Activated CD4-positive, alpha-beta T cell treated with anti-CD3 and anti-CD28 coated beads, Interleukin-2, Interleukin-6, amounts not matched to agents 100 ng/mL and 50 ng/mL, durations not matched to agents 16 hours and 8 hours (primary cell): Measurements from ENCODE around the gene SUSD4.

Experiments
- DNase-seq: peaks from one replicate; pipeline ENCODE4 v3.0.0-alpha.2; 2020

Gene SUSD4

GRCh38 chr1:223208164-223209076 lies 155.6 kb downstream of the SUSD4 start:
- no peak for DNase-seq

GRCh38 chr1:223207293-223208066 lies 156.5 kb downstream of the SUSD4 start:
- no peak for DNase-seq

DNA sequence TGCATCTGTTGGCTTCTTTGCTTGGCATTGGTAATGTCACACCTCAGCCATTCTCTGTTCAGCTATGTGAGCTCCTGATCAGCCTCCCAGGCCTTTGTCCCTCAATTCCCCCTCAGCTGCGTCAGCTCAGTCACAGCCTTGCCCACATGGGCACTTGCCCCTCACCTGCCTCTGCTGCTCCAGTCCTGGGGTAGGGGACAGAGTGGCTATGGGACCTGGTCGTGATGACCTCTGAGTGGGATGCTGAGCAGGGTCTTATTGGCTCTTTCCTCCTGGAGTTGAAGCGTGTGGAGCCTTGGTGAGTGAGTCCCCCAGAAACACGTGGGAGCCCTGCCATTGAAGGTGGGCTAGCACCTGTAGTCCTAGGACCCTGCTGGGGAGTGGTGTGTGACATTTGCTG lies 159.6 kb downstream of the SUSD4 start:
- DNase-seq, result no peak

GRCh38 chr1:223203694-223204093 lies 160.3 kb downstream of the SUSD4 start:
- no peak for DNase-seq

DNA sequence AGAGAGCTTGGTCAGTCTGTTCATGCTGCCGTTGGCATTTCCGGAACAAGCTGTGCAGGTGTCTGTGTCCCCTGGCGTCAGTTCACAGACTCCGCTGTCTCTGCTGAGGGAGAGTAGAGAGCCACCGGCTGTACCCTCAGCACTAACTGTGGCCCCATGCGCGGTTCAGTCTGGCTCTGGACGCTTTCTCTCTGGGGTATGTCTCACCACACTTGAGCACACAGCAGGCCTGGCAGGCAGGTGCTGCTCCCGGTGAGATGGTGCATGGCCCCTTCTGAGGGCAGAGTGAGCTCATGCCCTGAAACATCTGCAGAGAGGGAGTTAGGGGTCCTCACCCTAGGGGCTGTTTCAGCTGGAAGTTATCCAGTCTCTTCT lies 161.0 kb downstream of the SUSD4 start:
- no peak for DNase-seq

DNA sequence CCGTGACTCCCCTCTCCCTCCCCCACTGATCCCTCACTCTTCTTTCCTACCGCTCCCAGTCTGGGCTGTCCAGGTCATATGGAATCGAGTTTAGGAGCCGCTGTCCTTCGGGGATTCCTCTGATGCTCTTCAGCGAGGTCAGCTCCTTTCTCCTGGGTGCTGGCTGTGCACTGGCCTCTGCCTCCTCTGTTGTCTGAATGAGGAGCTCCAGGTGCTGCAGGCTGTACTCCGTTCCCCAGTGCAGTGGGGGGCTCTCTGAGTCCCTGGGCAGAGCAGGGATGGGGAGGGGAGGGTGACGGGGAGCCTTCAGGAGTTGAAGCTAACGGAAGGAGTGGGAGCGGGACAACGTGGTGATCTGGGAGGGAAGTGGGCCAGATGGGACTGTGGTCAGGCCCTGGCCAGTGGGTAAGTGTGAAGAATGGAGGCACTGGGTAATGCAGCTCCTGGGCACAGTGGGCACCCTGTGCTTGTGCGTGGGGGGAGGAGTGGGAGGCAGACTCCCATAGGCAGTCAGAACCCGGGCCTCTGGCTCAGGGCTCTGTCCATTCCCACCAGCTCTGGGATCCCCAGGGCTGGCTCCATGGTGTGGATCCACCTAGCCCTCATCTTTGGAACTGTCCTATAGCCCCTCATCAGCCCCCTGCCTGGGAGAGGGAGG lies 161.5 kb downstream of the SUSD4 start:
- DNase-seq, result no peak

DNA sequence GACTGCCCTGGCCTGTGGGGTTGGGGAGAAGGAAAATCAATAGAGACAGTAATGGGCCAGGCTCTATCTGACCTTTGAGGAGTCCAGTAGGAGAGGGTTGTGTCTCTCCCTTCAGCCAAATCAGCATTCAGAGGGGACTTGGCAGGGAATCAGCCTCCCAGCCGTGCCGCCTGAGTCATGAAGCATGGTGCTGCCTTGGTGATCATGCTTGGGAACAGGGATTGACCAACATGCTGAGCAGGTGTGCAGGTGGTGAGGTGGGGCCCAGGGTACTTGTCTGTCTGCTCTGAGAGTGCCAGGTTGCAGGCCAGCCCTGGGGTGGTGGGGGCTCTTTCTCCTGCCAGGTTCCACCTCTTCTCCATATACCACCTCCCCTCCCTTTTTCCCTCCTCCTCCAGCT lies 162.0 kb downstream of the SUSD4 start:
- DNase-seq, result no peak

DNA sequence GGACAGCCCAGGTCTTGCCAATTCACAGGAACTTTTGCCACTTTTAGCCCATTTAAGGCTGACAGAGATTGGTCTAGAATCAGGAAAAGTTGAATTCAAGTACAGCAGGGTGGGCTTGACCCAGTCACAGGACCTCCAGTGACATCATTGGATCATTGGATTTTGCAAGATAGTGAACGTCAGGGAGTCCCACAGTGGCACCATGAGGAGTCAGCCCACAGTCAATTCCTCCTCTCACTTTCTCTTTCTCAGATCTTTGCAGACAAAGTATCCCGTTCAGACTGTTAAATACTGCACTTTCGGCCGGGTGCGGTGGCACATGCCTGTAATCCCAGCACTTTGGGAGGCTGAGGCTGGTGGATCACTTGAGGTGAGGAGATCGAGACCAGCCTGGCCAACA lies 163.1 kb downstream of the SUSD4 start:
- no peak for DNase-seq

DNA sequence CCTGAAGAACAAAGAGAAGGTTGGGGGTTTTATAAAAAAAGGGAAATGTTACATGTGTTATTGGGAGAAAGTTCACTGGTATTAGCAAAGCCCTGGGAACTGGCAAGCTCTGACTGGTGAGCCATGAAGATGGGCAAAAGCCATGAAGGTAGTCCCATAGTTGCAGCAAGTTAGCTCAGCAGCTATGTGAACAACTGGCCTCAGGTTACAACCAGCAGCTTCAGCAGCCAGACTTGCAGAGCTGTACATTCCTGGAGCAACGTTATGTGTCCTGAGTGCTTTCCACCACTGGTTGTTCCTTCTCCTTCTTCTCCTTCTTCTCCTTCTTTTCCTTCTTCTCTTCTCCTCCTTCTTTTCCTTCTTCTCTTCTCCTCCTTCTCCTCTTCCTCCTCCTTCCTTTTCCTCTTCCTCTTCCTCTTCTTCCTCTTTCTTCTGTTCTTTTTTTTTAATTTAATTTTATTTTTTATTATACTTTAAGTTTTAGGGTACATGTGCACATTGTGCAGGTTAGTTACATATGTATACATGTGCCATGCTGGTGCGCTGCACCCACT lies 164.8 kb downstream of the SUSD4 start:
- DNase-seq, result no peak

DNA sequence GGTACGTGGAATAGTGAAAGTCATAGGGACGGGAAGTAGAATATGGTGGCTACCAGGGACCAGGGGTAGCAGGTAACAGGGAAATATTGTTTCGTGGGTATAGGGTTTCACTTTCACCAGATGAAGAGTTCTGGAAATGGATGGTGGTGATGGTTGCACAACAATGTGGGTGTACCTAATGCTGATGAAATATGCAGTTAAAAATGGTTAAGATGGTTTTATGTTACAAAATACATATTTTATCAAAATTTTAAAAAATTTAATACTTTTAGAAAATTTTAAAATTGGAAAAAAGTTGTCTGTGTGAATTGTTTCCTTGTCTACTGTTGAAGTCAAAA lies 165.4 kb downstream of the SUSD4 start:
- no peak for DNase-seq

DNA sequence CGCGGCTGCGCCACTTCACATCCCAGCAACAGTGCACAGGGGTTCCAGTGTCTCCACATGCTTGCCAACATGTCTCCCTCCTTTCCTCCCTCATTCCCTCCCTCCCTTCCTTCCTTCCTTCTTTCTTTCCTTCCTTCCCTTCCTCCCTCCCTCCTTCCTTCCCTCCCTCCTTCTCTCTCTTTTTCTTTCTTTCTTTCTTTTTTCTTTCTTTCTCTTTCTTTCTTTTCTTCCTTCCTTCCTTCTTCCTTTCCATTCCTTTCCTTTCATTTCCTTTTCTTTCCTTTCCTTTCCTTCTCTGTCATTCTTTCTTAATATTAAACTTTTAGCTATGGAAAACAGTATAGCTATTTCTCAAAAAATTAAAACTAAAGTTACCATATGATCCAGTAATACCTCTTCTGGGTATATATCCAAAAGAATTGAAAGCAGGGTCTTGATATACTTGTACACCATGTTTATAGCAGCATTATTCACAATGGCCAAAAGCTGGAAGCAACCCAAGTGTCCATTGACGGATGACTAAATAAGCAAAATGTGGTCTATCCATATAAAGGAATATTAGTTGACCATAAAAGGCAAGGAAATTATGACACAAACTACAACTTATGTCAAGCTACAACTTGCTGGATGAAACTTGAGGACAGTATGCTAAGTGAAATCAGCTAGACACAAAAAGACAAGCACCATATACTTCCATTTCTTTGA lies 165.9 kb downstream of the SUSD4 start:
- no peak for DNase-seq

GRCh38 chr1:223189903-223190724 lies 173.9 kb downstream of the SUSD4 start:
- DNase-seq, result peak; percentile 85

DNA sequence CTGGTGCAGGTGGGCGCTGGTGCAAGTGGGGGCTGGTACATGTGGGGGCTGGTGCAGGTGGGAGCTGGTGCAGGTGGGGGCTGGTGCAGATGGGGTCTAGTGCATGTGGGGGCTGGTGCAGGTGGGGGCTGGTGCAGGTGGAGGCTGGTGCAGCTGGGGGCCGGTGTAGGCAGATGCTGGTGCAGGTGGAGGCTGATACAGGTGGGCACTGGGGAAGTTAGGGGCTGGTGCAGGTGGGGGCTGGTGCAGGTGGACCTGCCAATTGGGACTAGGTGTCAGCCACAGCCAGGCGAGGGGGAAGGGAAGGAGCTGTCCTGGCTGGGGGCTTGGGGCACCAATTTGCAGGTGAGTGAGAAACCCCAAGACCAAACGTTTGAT lies 174.5 kb downstream of the SUSD4 start:
- DNase-seq, result no peak

- DNase-seq, result no peak
Observed at GRCh38 chr1:223188618-223189356, 175.2 kb downstream of the SUSD4 start.

- no peak for DNase-seq
Observed at GRCh38 chr1:223186800-223187199, 177.2 kb downstream of the SUSD4 start.

- no peak for DNase-seq
Observed at GRCh38 chr1:223183268-223183862, 180.6 kb downstream of the SUSD4 start.

- DNase-seq, result no peak
Observed at GRCh38 chr1:223180731-223181321, 183.2 kb downstream of the SUSD4 start.

DNA sequence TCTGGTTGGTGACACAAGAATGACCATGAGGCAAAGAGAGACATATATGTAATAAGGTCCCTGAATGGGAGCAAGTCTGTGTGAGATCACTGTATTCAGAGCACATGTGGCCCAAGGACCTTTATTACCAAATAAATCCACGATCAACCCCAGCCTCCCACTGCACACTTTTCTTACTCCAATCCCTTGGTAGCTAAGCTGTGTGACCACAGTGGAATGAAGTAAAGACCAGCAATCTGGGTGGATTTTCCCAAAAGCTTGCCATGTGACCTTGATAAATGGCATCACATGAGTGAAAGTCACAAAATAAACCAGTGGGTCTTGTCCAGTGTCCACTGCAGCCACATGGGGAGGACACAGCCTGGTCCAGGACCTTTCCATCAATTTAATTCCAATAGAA lies 184.2 kb downstream of the SUSD4 start:
- no peak for DNase-seq

DNA sequence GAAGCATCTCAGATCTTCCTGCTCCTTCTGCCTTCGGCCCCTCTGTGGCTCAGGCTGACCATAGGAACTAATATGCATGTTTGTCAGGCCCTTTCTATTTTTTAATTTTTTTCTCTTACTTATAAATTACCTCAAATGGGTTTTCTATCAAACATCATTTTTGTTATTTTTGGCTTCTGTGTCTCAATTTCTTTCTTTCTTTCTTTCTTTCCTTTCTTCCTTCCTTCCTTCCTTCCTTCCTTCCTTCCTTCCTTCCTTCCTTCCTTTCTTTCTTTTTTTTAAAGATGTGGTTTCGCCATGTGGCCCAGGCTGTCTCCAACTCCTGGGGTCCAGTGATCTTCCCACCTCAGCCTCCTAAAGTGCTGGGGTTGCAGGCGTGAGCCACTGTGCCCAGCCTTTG lies 184.7 kb downstream of the SUSD4 start:
- no peak for DNase-seq

GRCh38 chr1:223177681-223178080 lies 186.3 kb downstream of the SUSD4 start:
- DNase-seq, result no peak
